Activated T-cell treated with anti-CD3 and anti-CD28 coated beads, Interleukin-2, amount 50 U/mL, for 48 hours (primary cell): ENCODE data around the gene PTPRH.
"Not testable (repeated sequence)": the region's sequence is repeated elsewhere in the genome, so short reads cannot be mapped to it uniquely, and the experiment has no call there.

Experiments used
- DNase-seq, 2 experiments: peaks; one replicate each; pipeline ENCODE4 v3.0.0-alpha.2; 2020

The PTPRH gene

GRCh38 chr19:55156202-55157063 lies 52.9 kb downstream of the PTPRH start:
- DNase-seq: peak; percentile 71 to 74

- DNase-seq: not testable (repeated sequence)
Observed at GRCh38 chr19:55155784-55156183, 53.5 kb downstream of the PTPRH start.

DNA sequence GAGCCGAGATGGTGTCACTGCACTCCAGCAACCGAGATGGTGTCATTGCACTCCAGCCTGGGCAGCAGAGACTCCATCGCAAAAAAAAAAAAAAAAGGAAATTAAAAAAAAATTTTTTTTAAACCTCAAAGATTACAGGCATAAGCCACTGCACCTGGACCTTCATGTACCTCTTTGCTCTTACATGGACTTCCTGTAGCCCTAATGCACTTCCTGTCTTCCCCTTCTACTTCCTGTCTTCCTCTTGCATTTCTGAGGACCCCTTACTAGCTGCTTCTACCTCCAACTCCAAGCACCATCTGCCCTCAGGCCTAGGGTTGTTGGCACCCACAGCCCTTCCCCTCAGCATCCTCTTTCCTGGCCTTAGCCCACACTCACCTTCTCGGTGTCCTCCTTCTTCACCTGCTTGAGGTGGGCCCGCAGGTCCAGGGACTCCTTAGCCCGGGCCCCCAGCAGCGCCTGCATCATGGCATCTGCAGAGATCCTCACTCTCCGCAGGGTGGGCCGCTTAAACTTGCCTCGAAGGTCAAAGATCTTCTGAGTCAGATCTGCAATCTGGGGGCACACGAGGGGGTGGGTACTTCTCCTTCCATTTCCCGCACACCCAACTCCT lies 55.5 kb downstream of the PTPRH start:
- DNase-seq: no peak

DNA sequence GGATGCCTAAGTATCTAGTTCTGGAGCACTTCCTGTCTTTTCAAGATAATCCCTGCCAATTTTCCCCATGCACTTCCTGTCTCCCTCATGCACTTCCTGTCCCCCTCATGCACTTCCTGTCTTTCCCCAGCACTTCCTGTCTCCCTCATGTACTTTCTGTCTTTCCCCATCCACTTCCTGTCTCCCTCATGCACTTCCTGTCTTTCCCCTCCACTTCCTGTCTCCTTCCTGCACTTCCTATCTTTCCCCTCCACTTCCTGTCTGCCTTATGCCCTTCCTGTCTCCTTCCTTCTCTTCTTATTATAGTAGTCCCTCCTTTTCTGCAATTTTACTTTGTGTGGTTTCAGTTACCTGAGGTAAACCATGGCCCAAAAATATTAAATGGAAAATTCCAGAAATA lies 57.3 kb downstream of the PTPRH start:
- DNase-seq: no peak

GRCh38 chr19:55149078-55150003 lies 60.0 kb downstream of the PTPRH start, which contains the start of gene TNNT1:
TNNT1 (minus strand) TSS chr19:55149206; CDS start chr19:55147157, 2,049 bp downstream.
- DNase-seq: no peak

- no peak for DNase-seq
Observed at GRCh38 chr19:55147545-55148251, 61.6 kb downstream of the PTPRH start.

DNA sequence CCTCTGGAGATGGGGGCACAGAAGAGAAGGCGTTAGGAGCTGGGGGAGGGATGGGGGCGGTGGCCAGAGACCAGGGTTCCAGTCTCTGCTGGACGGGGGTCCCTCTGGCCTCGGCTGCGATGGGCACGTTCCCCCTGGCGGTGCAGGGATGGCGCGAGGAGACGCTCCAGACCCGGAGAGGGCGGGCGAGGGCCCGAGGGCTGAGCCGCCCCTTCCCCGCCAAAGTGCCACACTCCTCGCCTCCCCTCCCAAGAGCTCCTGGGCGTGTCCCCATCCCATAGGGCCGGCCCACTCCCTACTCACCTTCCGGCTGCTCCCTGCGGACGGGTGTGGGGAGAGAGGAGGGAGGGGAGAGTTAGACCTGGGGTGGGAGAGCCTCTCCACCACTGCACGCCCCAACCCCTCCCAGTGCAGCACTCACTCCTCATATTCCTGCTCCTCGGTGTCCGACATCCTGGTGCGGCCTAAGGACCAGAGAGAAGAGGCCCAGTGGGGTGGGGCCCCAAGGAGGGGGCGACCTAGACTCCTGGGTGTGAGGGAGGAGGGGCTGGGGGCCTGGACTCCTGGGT lies 62.5 kb downstream of the PTPRH start:
- DNase-seq: no peak

GRCh38 chr19:55146078-55146704 lies 63.1 kb downstream of the PTPRH start:
- peak; percentile 50 to 54 for DNase-seq

GRCh38 chr19:55145232-55145631 lies 64.1 kb downstream of the PTPRH start:
- DNase-seq: no peak

- no peak for DNase-seq
Observed at GRCh38 chr19:55141696-55142095, 67.6 kb downstream of the PTPRH start.

DNA sequence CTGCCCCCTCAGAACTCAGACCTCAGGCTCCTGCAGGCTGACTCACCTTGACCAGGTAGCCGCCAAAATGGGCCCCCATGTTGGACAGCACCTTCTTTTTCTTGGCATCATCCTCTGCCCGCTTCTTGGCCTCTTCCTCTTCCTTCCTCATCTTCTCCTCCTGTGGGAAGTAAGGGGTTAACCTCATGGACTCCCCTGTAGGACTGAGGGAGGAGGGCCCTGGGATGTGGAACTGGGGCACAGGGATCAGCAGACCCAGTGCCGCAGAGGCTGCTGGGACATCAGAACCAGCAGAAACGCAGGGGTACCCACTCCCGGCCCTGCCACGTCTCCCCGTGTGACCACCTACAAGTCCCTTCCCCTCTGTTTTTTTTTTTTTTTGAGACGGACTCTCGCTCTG lies 71.4 kb downstream of the PTPRH start:
- DNase-seq: no peak

GRCh38 chr19:55136399-55137102 lies 72.8 kb downstream of the PTPRH start:
- DNase-seq: no peak

DNA sequence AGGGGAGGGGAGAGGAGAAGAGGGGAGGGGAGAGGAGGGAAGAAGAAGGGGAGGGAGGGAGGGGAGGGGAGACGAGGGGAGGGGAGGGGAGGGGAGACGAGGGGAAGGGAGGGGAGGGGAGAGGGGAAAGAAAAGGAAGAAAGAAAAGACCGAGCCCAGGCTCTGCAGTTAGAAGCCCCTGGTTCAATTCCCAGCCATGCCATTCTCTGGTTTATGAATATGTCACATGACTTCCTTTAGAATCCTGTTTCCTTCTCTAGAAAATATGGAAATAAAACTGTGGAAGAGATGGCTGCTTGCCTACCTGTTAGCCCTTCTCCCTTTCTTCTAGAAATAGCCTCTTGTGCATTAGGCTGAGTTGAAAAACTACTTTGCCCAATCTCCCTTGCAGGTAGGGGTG lies 74.6 kb downstream of the PTPRH start:
- DNase-seq: no peak

- DNase-seq: no peak
Observed at GRCh38 chr19:55133639-55134444, 75.5 kb downstream of the PTPRH start.

DNA sequence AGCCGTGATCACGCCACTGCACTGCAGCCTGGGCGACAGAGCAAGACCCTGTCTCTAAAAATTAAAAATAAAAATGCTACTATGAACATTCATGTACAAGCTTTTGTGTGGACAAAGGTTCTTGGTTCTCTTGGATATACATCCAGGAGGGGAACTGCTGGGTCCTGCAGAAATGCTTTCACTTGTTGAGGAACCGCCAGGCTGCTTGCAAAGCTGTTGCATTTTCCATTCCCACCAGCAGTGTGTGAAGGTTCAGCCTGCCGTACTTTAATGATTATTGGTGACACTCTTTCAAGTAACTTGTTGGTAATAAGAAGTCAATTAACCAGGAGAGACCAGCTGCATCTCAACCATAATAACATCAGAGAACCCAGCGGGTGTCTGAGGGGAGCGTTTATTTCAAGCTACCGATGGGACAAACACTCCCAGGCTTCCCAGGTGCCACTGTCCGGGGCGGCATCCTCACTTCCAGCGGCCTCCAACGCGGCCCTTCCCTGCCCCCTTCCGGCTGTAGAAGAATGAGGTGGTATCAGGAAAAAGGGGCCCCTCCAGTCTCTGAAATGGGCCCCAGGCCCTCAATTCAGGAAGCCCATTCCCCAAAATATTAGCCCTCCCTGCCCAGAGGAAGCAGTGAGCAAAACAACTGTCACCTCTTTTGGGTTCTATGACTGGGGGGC lies 76.7 kb downstream of the PTPRH start:
- DNase-seq: no peak

GRCh38 chr19:55131421-55131820 lies 77.9 kb downstream of the PTPRH start:
- no peak for DNase-seq
